GM19043 (cell line): ENCODE results near the gene LASP1NB.
"Not testable (repeated sequence)": the region's sequence is repeated elsewhere in the genome, so short reads cannot be mapped to it uniquely, and the experiment has no call there.

Experiments
- ATAC-seq: cut with Tn5 transposase; IDR thresholded peaks from one replicate; pipeline ENCODE4 v1.9.1; 2021; ENCODE audit warnings: low read depth; ENCODE audit not compliant: unreplicated experiment

LASP1NB gene

GRCh38 chr17:38916771-38917170, 8.6 kb upstream of the LASP1NB start:
- ATAC-seq: no peak

GRCh38 chr17:38917259-38917658, 8.2 kb upstream of the LASP1NB start:
- no peak for ATAC-seq

GRCh38 chr17:38918129-38918913, 7.1 kb upstream of the LASP1NB start:
- no peak for ATAC-seq

- ATAC-seq: no peak
Measured at GRCh38 chr17:38918916-38919315, 6.5 kb upstream of the LASP1NB start.

- ATAC-seq: no peak
Measured at GRCh38 chr17:38919316-38920078, 5.9 kb upstream of the LASP1NB start.

GRCh38 chr17:38920374-38921291, 4.8 kb upstream of the LASP1NB start:
- no peak for ATAC-seq

- no peak for ATAC-seq
Measured at GRCh38 chr17:38921756-38922411, 3.5 kb upstream of the LASP1NB start.

GRCh38 chr17:38922538-38923297, 2.7 kb upstream of the LASP1NB start:
- no peak for ATAC-seq

- ATAC-seq: no peak
Measured at GRCh38 chr17:38926293-38927070, 1.1 kb downstream of the LASP1NB start.

GRCh38 chr17:38930782-38931181, 5.4 kb downstream of the LASP1NB start:
- ATAC-seq: not testable (repeated sequence)

- not testable (repeated sequence) for ATAC-seq
Measured at GRCh38 chr17:38933962-38934361, 8.5 kb downstream of the LASP1NB start.

- ATAC-seq: no peak
Measured at GRCh38 chr17:38939987-38940386, 14.6 kb downstream of the LASP1NB start.

- ATAC-seq: no peak
Measured at GRCh38 chr17:38940404-38940803, 15.0 kb downstream of the LASP1NB start.

GRCh38 chr17:38942696-38943334, 17.4 kb downstream of the LASP1NB start:
- no peak for ATAC-seq

GRCh38 chr17:38943607-38944006, 18.2 kb downstream of the LASP1NB start:
- no peak for ATAC-seq

- no peak for ATAC-seq
Measured at GRCh38 chr17:38947189-38947588, 21.8 kb downstream of the LASP1NB start.

- ATAC-seq: not testable (repeated sequence)
Measured at GRCh38 chr17:38953800-38954199, 28.4 kb downstream of the LASP1NB start.

- no peak for ATAC-seq
Measured at GRCh38 chr17:38958326-38958725, 32.9 kb downstream of the LASP1NB start.
